ENCODE measurements around the gene DLGAP4. TPM values are rescaled to one million over a fixed set of nuclear protein-coding genes. Genes with fewer than 3 reads are reported as not detected.

The DLGAP4 gene
- total RNA-seq, 1 experiment from 2014 or later, result 40.3 TPM

DNA sequence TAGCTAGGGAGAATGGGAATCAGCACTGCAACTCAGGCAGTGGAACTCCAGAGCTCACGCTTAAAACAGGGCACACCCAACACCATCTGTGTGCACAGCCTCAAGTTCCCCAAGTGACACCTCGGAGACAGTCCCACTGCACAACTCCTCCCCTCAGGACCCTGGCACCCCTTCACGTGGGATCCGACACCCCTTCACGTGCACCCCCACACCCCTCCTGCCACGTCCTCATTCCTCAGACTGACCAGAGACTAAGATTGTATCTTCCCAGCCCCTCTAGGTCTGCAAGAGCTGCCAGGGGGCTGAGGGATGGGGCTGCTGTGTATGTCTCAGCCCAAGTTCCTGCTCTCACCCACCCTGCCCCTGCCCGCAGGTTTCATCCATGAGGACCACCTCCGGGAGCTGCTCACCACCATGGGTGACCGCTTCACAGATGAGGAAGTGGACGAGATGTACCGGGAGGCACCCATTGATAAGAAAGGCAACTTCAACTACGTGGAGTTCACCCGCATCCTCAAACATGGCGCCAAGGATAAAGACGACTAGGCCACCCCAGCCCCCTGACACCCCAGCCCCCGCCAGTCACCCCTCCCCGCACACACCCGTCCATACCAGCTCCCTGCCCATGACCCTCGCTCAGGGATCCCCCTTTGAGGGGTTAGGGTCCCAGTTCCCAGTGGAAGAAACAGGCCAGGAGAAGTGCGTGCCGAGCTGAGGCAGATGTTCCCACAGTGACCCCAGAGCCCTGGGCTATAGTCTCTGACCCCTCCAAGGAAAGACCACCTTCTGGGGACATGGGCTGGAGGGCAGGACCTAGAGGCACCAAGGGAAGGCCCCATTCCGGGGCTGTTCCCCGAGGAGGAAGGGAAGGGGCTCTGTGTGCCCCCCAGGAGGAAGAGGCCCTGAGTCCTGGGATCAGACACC is 242.8 kb downstream of the DLGAP4 start:
- Histone ChIP-seq H3K36me3 (ENCODE audit: control insufficient read depth in 1 of 2, insufficient read depth in 2 of 2, low read length in 2 of 2) (peaks cover 0 to 5% of the 10 kb centered on the region in 2 experiments; a peak in 1 of 4 replicates), H4K20me1 (ENCODE audit: insufficient read depth) (no peaks in the 10 kb centered on the region), H3K9me2 (ENCODE audit: insufficient read depth) (no peaks in the 10 kb centered on the region), H3K27ac (ENCODE audit: low read depth, low read length) (no peak overlapping the region), H3K79me2 (ENCODE audit: insufficient read depth, low read length) (no peaks in the 10 kb centered on the region), H3K4me3 (replicated peaks in 1 of 2; ENCODE audit: low read depth in 1 of 2, low read length in 2 of 2) (no peak overlapping the region), H3K9ac (ENCODE audit: low read length) (no peak overlapping the region), H2AFZ (ENCODE audit: low read depth, low read length, poor library complexity, severe bottlenecking) (no peak overlapping the region), H3K9me3 (ENCODE audit: control insufficient read depth in 1 of 2, insufficient read depth in 1 of 2, low read depth in 1 of 2, low read length in 2 of 2) (no peaks in the 10 kb centered on the region), H3K4me1 (ENCODE audit: control insufficient read depth in 1 of 2, insufficient read depth in 2 of 2, low read length in 2 of 2) (no peaks in the 10 kb centered on the region; a peak in 1 of 4 replicates), H3K27me3 (ENCODE audit: insufficient read depth, low read length) (no peaks in the 10 kb centered on the region), H3K4me2 (ENCODE audit: low read length) (no peak overlapping the region)
- RAD21 ChIA-PET (ENCODE audit: low non-redundant PET in 1 of 2, low total read pairs in 2 of 2, uncharacterized antibody in 2 of 2, unreplicated experiment in 2 of 2), result no interaction called here
- CTCF ChIA-PET, result no interaction called here
- DNase-seq (ENCODE audit: low read depth, low spot score) (no peak), ATAC-seq (no peak)
- intact Hi-C loops (cut with micrococcal nuclease), result no loop called here
- TF ChIP-seq, protein P1, sequence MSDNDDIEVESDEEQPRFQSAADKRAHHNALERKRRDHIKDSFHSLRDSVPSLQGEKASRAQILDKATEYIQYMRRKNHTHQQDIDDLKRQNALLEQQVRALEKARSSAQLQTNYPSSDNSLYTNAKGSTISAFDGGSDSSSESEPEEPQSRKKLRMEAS (IDR thresholded peaks at IDR 0.05), result no peak
- TF ChIP-seq SRF (IDR thresholded peaks at IDR 0.05; ENCODE audit: low read depth), result no peak
- TF ChIP-seq, protein P2, sequence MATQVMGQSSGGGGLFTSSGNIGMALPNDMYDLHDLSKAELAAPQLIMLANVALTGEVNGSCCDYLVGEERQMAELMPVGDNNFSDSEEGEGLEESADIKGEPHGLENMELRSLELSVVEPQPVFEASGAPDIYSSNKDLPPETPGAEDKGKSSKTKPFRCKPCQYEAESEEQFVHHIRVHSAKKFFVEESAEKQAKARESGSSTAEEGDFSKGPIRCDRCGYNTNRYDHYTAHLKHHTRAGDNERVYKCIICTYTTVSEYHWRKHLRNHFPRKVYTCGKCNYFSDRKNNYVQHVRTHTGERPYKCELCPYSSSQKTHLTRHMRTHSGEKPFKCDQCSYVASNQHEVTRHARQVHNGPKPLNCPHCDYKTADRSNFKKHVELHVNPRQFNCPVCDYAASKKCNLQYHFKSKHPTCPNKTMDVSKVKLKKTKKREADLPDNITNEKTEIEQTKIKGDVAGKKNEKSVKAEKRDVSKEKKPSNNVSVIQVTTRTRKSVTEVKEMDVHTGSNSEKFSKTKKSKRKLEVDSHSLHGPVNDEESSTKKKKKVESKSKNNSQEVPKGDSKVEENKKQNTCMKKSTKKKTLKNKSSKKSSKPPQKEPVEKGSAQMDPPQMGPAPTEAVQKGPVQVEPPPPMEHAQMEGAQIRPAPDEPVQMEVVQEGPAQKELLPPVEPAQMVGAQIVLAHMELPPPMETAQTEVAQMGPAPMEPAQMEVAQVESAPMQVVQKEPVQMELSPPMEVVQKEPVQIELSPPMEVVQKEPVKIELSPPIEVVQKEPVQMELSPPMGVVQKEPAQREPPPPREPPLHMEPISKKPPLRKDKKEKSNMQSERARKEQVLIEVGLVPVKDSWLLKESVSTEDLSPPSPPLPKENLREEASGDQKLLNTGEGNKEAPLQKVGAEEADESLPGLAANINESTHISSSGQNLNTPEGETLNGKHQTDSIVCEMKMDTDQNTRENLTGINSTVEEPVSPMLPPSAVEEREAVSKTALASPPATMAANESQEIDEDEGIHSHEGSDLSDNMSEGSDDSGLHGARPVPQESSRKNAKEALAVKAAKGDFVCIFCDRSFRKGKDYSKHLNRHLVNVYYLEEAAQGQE (IDR thresholded peaks at IDR 0.05; ENCODE audit: low read depth), result no peak
- TF ChIP-seq, protein P3, sequence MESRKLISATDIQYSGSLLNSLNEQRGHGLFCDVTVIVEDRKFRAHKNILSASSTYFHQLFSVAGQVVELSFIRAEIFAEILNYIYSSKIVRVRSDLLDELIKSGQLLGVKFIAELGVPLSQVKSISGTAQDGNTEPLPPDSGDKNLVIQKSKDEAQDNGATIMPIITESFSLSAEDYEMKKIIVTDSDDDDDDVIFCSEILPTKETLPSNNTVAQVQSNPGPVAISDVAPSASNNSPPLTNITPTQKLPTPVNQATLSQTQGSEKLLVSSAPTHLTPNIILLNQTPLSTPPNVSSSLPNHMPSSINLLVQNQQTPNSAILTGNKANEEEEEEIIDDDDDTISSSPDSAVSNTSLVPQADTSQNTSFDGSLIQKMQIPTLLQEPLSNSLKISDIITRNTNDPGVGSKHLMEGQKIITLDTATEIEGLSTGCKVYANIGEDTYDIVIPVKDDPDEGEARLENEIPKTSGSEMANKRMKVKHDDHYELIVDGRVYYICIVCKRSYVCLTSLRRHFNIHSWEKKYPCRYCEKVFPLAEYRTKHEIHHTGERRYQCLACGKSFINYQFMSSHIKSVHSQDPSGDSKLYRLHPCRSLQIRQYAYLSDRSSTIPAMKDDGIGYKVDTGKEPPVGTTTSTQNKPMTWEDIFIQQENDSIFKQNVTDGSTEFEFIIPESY (IDR thresholded peaks at IDR 0.05; ENCODE audit: extremely low read depth, insufficient replicate concordance, low read length), result no peak
- POLR2A ChIA-PET, result no interaction called here
- BruUV-seq (replicated peaks), result no TSS peak
